Spleen (tissue), 7 donors: ENCODE results near the gene ARL15.

ENCODE experiments used
- POLR2A ChIP-seq, 3 donors: fragments of 450-650 bp; IDR thresholded peaks; one replicate each; pipeline ENCODE4 v1.5.1; 2017; ENCODE audit warnings: antibody characterized with exemption in 3 of 3, mild to moderate bottlenecking in 1 of 3
- POLR2AphosphoS5 ChIP-seq, 3 donors: sonication (generic); formaldehyde crosslinking; IDR thresholded peaks; one replicate each; pipeline ENCODE4 v1.5.1; 2017; ENCODE audit warnings: antibody characterized with exemption in 3 of 3
- TF ChIP-seq, protein P1 (sequence below), 11 experiments: fragments of 200-600 bp in 7 of 11; fragments of 450-650 bp in 4 of 11; sonication (generic) in 4 of 11; IDR thresholded peaks in 8 of 11; conservative IDR thresholded peaks in 3 of 11; 1 replicate in 7 of 11; 2 replicates in 4 of 11; pipeline versions ENCODE4 v1.4.0 to v1.8.0; 2016 to 2021; ENCODE audit warnings: antibody characterized with exemption in 11 of 11, inconsistent platforms in 4 of 11, mild to moderate bottlenecking in 1 of 11
- donor health status: DM: no; HTN: no; CAD: no; lungs with moderate emphysema.
- donor health status: DM: no; HTN: no; CAD: no.
- donor health status: DM: no; HTN: no; CAD: no.

DNA sequence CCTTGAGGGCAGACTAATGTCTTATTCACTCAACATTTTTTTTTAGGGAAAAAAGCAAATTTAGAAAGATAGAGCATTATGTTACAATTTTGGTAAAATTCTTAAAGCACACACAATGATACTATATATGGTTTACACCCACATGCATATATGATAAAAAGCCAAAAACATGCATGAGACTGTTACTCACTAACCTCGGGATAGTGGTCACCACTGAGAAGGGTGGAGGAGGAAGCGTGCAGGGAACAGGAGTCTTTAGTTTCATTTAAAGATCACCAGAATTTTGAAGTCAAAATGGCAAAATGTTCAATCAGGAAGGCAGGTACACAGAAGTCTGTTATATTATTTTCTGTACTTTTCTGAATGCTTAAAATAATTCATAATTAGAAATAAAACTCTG, 9.2 kb downstream of the ARL15 start:
- TF ChIP-seq, protein P1, sequence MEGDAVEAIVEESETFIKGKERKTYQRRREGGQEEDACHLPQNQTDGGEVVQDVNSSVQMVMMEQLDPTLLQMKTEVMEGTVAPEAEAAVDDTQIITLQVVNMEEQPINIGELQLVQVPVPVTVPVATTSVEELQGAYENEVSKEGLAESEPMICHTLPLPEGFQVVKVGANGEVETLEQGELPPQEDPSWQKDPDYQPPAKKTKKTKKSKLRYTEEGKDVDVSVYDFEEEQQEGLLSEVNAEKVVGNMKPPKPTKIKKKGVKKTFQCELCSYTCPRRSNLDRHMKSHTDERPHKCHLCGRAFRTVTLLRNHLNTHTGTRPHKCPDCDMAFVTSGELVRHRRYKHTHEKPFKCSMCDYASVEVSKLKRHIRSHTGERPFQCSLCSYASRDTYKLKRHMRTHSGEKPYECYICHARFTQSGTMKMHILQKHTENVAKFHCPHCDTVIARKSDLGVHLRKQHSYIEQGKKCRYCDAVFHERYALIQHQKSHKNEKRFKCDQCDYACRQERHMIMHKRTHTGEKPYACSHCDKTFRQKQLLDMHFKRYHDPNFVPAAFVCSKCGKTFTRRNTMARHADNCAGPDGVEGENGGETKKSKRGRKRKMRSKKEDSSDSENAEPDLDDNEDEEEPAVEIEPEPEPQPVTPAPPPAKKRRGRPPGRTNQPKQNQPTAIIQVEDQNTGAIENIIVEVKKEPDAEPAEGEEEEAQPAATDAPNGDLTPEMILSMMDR (IDR thresholded peaks at IDR 0.05 in 8 of 11, conservative IDR thresholded peaks at IDR 0.05 in 3 of 11) = no peak
- TF ChIP-seq POLR2AphosphoS5 (IDR thresholded peaks at IDR 0.05) = no peak
- no peak for TF ChIP-seq POLR2A (IDR thresholded peaks at IDR 0.05)
